ENCODE data around the gene POLRMT.
"Not testable (repeated sequence)": the region's sequence is repeated elsewhere in the genome, so short reads cannot be mapped to it uniquely, and the experiment has no call there.

Gene POLRMT

GRCh38 chr19:593055-593454 lies 40.3 kb downstream of the POLRMT start:
- no peak for DNase-seq (ENCODE audit: low read depth)

- DNase-seq (ENCODE audit: low read depth), result no peak
Measured at GRCh38 chr19:592101-592500, 41.2 kb downstream of the POLRMT start.

- no peak for DNase-seq (ENCODE audit: low read depth)
Measured at GRCh38 chr19:591099-591958, 42.0 kb downstream of the POLRMT start.

GRCh38 chr19:590750-591098 lies 42.6 kb downstream of the POLRMT start:
- no peak for DNase-seq (ENCODE audit: low read depth)

- peak; percentile 54 for DNase-seq (ENCODE audit: low read depth)
Measured at GRCh38 chr19:590396-590745, 43.0 kb downstream of the POLRMT start.

GRCh38 chr19:589693-590395 lies 43.5 kb downstream of the POLRMT start, which contains the start of gene HCN2:
Gene HCN2 (plus strand): TSS chr19:589881. CDS start chr19:589946, 65 bp downstream.
- no peak for DNase-seq (ENCODE audit: low read depth)

GRCh38 chr19:588741-589692 lies 44.3 kb downstream of the POLRMT start:
- DNase-seq (ENCODE audit: low read depth), result no peak

GRCh38 chr19:588093-588740 lies 45.1 kb downstream of the POLRMT start:
- peak; percentile 93 for DNase-seq (ENCODE audit: low read depth)

- peak; percentile 34 for DNase-seq (ENCODE audit: low read depth)
Measured at GRCh38 chr19:585551-586110, 47.7 kb downstream of the POLRMT start.

GRCh38 chr19:585146-585545 lies 48.2 kb downstream of the POLRMT start:
- DNase-seq (ENCODE audit: low read depth), result not testable (repeated sequence)

- peak; percentile 49 for DNase-seq (ENCODE audit: low read depth)
Measured at GRCh38 chr19:584240-585001, 48.9 kb downstream of the POLRMT start.

- no peak for DNase-seq (ENCODE audit: low read depth)
Measured at GRCh38 chr19:583968-584239, 49.4 kb downstream of the POLRMT start.

GRCh38 chr19:583198-583967 lies 50.0 kb downstream of the POLRMT start:
- no peak for DNase-seq (ENCODE audit: low read depth)

GRCh38 chr19:582497-583197 lies 50.7 kb downstream of the POLRMT start:
- DNase-seq (ENCODE audit: low read depth), result peak; percentile 64

- DNase-seq (ENCODE audit: low read depth), result no peak
Measured at GRCh38 chr19:581399-582111, 51.8 kb downstream of the POLRMT start.

GRCh38 chr19:580274-580835 lies 53.0 kb downstream of the POLRMT start:
- no peak for DNase-seq (ENCODE audit: low read depth)

GRCh38 chr19:579842-580155 lies 53.5 kb downstream of the POLRMT start:
- DNase-seq (ENCODE audit: low read depth), result no peak

GRCh38 chr19:579111-579841 lies 54.1 kb downstream of the POLRMT start:
- DNase-seq (ENCODE audit: low read depth), result no peak

All from EH (cell line).